ENCODE results near the gene NCOA1.

DNA sequence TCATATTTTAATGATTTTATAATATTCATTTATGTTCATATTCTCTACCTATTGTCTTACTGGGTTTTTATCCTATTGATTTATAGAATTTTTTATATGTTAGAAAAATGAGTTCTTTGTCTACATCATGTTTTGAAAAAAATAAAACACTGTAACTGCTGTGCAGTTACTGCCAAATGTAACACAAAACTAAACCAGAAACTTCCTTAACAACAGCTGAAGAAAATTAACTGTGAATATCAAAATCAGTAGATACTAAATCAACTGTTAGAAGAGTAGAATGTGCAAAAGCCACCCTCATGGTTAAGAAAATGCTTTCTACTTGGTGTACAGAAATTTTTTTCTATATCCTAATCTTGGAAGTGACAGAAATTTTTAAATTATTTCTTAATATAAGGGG, 232.6 kb downstream of the NCOA1 start:
- no peak for TF ChIP-seq SP1 (IDR thresholded peaks at IDR 0.05)
- no peak for TF ChIP-seq TAF1 (conservative IDR thresholded peaks at IDR 0.05)
- TF ChIP-seq YY1 (IDR thresholded peaks at IDR 0.05) = no peak
- TF ChIP-seq, protein P1, sequence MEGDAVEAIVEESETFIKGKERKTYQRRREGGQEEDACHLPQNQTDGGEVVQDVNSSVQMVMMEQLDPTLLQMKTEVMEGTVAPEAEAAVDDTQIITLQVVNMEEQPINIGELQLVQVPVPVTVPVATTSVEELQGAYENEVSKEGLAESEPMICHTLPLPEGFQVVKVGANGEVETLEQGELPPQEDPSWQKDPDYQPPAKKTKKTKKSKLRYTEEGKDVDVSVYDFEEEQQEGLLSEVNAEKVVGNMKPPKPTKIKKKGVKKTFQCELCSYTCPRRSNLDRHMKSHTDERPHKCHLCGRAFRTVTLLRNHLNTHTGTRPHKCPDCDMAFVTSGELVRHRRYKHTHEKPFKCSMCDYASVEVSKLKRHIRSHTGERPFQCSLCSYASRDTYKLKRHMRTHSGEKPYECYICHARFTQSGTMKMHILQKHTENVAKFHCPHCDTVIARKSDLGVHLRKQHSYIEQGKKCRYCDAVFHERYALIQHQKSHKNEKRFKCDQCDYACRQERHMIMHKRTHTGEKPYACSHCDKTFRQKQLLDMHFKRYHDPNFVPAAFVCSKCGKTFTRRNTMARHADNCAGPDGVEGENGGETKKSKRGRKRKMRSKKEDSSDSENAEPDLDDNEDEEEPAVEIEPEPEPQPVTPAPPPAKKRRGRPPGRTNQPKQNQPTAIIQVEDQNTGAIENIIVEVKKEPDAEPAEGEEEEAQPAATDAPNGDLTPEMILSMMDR (IDR thresholded peaks at IDR 0.05; ENCODE audit: low read depth, low read length, missing input control) = no peak
- no peak for TF ChIP-seq RAD21 (IDR thresholded peaks at IDR 0.05)
- no peak for TF ChIP-seq JUND (IDR thresholded peaks at IDR 0.05)
- TF ChIP-seq, protein P2, sequence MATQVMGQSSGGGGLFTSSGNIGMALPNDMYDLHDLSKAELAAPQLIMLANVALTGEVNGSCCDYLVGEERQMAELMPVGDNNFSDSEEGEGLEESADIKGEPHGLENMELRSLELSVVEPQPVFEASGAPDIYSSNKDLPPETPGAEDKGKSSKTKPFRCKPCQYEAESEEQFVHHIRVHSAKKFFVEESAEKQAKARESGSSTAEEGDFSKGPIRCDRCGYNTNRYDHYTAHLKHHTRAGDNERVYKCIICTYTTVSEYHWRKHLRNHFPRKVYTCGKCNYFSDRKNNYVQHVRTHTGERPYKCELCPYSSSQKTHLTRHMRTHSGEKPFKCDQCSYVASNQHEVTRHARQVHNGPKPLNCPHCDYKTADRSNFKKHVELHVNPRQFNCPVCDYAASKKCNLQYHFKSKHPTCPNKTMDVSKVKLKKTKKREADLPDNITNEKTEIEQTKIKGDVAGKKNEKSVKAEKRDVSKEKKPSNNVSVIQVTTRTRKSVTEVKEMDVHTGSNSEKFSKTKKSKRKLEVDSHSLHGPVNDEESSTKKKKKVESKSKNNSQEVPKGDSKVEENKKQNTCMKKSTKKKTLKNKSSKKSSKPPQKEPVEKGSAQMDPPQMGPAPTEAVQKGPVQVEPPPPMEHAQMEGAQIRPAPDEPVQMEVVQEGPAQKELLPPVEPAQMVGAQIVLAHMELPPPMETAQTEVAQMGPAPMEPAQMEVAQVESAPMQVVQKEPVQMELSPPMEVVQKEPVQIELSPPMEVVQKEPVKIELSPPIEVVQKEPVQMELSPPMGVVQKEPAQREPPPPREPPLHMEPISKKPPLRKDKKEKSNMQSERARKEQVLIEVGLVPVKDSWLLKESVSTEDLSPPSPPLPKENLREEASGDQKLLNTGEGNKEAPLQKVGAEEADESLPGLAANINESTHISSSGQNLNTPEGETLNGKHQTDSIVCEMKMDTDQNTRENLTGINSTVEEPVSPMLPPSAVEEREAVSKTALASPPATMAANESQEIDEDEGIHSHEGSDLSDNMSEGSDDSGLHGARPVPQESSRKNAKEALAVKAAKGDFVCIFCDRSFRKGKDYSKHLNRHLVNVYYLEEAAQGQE (IDR thresholded peaks at IDR 0.05) = no peak
- TF ChIP-seq ATF3 (IDR thresholded peaks at IDR 0.05) = no peak
- TF ChIP-seq MAX (IDR thresholded peaks at IDR 0.05) = no peak
- TF ChIP-seq FOXA1 (IDR thresholded peaks at IDR 0.05) = no peak
- TF ChIP-seq EGR1 (IDR thresholded peaks at IDR 0.05; ENCODE audit: low read depth in 2 of 2) = no peak
- TF ChIP-seq RXRA (IDR thresholded peaks at IDR 0.05) = no peak
- no peak for TF ChIP-seq GABPA (IDR thresholded peaks at IDR 0.05 in 1 of 2, conservative IDR thresholded peaks at IDR 0.05 in 1 of 2)

Measured in liver (tissue), 3 donors.